H9 (cell line): ENCODE results near the gene CYP4V2. TPM values are rescaled to one million over a fixed set of nuclear protein-coding genes. Genes with fewer than 3 reads are reported as not detected.

Source experiments
- DNase-seq: peaks from one replicate; pipeline ENCODE4 v3.0.0-alpha.2; 2017
- H2AFZ ChIP-seq: one replicate; pipeline ENCODE4 v1.6.1; 2013; ENCODE audit warnings: mild to moderate bottlenecking, low read length, control low read depth, moderate library complexity
- H2AK5ac ChIP-seq: 2 replicates; pipeline ENCODE4 v1.6.1; 2013; ENCODE audit warnings: low read length, control low read depth, mixed read lengths; ENCODE audit not compliant: insufficient read length
- H2BK120ac ChIP-seq: one replicate; pipeline ENCODE4 v1.6.1; 2013; ENCODE audit warnings: low read depth, mild to moderate bottlenecking, low read length, control low read depth, inconsistent platforms; ENCODE audit not compliant: poor library complexity, severe bottlenecking
- H2BK12ac ChIP-seq: 2 replicates; pipeline ENCODE4 v1.6.1; 2013; ENCODE audit warnings: low read length, control low read depth, mixed read lengths, low read depth; ENCODE audit not compliant: insufficient read length
- H2BK15ac ChIP-seq: 2 replicates; pipeline ENCODE4 v1.6.1; 2013; ENCODE audit warnings: low read depth, low read length, control low read depth
- H2BK20ac ChIP-seq: one replicate; pipeline ENCODE4 v1.6.1; 2013; ENCODE audit warnings: low read depth, mild to moderate bottlenecking, low read length, control low read depth, inconsistent platforms; ENCODE audit not compliant: poor library complexity, severe bottlenecking
- H2BK5ac ChIP-seq: 2 replicates; pipeline ENCODE4 v1.6.1; 2013; ENCODE audit warnings: low read length, control low read depth, mixed read lengths; ENCODE audit not compliant: insufficient read length
- H3K14ac ChIP-seq: 2 replicates; pipeline ENCODE4 v1.6.1; 2013; ENCODE audit warnings: low read length, control low read depth; ENCODE audit not compliant: insufficient read depth
- H3K18ac ChIP-seq: 2 replicates; pipeline ENCODE4 v1.6.1; 2013; ENCODE audit warnings: low read depth, mild to moderate bottlenecking, mixed read lengths, low read length, control low read depth; ENCODE audit not compliant: insufficient read length
- H3K23ac ChIP-seq: 2 replicates; pipeline ENCODE4 v1.6.1; 2013; ENCODE audit warnings: low read length, control low read depth, mixed read lengths, low read depth; ENCODE audit not compliant: insufficient read length
- H3K23me2 ChIP-seq: 2 replicates; pipeline ENCODE4 v1.6.1; 2013; ENCODE audit warnings: low read depth, mild to moderate bottlenecking, mixed read lengths, low read length, control low read depth; ENCODE audit not compliant: insufficient read length, poor library complexity, severe bottlenecking
- H3K27ac ChIP-seq: 2 replicates; pipeline ENCODE4 v1.5.1; 2013; ENCODE audit warnings: low read length, control low read depth, mixed read lengths, low read depth; ENCODE audit not compliant: insufficient read length
- H3K27me3 ChIP-seq: 2 replicates; pipeline ENCODE4 v1.6.1; 2013; ENCODE audit warnings: low read length, control low read depth, inconsistent platforms; ENCODE audit not compliant: insufficient read depth
- H3K4ac ChIP-seq: 2 replicates; pipeline ENCODE4 v1.6.1; 2013; ENCODE audit warnings: low read depth, mild to moderate bottlenecking, control low read depth, inconsistent platforms, low read length, moderate library complexity
- H3K4me1 ChIP-seq: 2 replicates; pipeline ENCODE4 v1.6.1; 2013; ENCODE audit warnings: low read length, control low read depth, inconsistent platforms; ENCODE audit not compliant: insufficient read depth
- H3K4me2 ChIP-seq: 2 replicates; pipeline ENCODE4 v1.6.1; 2013; ENCODE audit warnings: low read length, control low read depth, mixed read lengths; ENCODE audit not compliant: insufficient read length, insufficient read depth
- H3K56ac ChIP-seq: 2 replicates; pipeline ENCODE4 v1.6.1; 2013; ENCODE audit warnings: low read depth, mild to moderate bottlenecking, mixed read lengths, low read length, control low read depth; ENCODE audit not compliant: insufficient read length
- H3K79me1 ChIP-seq: 2 replicates; pipeline ENCODE4 v1.6.1; 2013; ENCODE audit warnings: low read depth, mild to moderate bottlenecking, moderate library complexity, low read length, control low read depth, inconsistent platforms; ENCODE audit not compliant: insufficient read depth, poor library complexity, severe bottlenecking
- H3K79me2 ChIP-seq: 2 replicates; pipeline ENCODE4 v1.6.1; 2013; ENCODE audit warnings: low read length, control low read depth, inconsistent platforms; ENCODE audit not compliant: insufficient read depth
- H3K9ac ChIP-seq: 2 replicates; pipeline ENCODE4 v1.6.1; 2013; ENCODE audit warnings: low read length, control low read depth, mixed read lengths; ENCODE audit not compliant: insufficient read length; ENCODE audit errors: extremely low read depth
- H3K9me3 ChIP-seq: one replicate; pipeline ENCODE4 v1.6.1; 2013; ENCODE audit warnings: low read depth, low read length, inconsistent platforms; ENCODE audit not compliant: control insufficient read depth
- H3T11ph ChIP-seq: one replicate; pipeline ENCODE4 v1.6.1; 2013; ENCODE audit warnings: mild to moderate bottlenecking, low read length, control low read depth, inconsistent platforms
- H4K20me1 ChIP-seq: one replicate; pipeline ENCODE4 v1.6.1; 2013; ENCODE audit not compliant: control insufficient read depth, insufficient read length, insufficient read depth
- H4K5ac ChIP-seq: 2 replicates; pipeline ENCODE4 v1.6.1; 2013; ENCODE audit warnings: low read depth, mild to moderate bottlenecking, mixed read lengths, low read length, control low read depth; ENCODE audit not compliant: insufficient read length
- H4K8ac ChIP-seq: replicated peaks from 2 replicates; pipeline ENCODE4 v1.6.1; 2013; ENCODE audit warnings: low read length, control low read depth, mixed read lengths, low read depth; ENCODE audit not compliant: insufficient read length
- H4K91ac ChIP-seq: 2 replicates; pipeline ENCODE4 v1.6.1; 2013; ENCODE audit warnings: low read depth, mild to moderate bottlenecking, moderate library complexity, mixed read lengths, low read length, control low read depth; ENCODE audit not compliant: insufficient read length
- H3K27ac Mint-ChIP-seq, 3 experiments: 2 replicates in 2 of 3; 3 replicates in 1 of 3; pipeline ENCODE4 v1.8.0; 2020 to 2021; ENCODE audit warnings: mixed read lengths in 3 of 3, mild to moderate bottlenecking in 1 of 3, moderate library complexity in 1 of 3
- H3K27me3 Mint-ChIP-seq: 2 replicates; pipeline ENCODE4 v1.8.0; 2021; ENCODE audit warnings: low read depth, mild to moderate bottlenecking, moderate library complexity, mixed read lengths
- H3K36me3 Mint-ChIP-seq, 3 experiments: 2 replicates in 2 of 3; 3 replicates in 1 of 3; pipeline ENCODE4 v1.8.0; 2020 to 2021; ENCODE audit warnings: low read depth in 3 of 3, mixed read lengths in 3 of 3; ENCODE audit not compliant: insufficient read depth in 1 of 3
- H3K4me1 Mint-ChIP-seq, 2 experiments: 2 replicates each; pipeline ENCODE4 v1.8.0; 2020; ENCODE audit warnings: mixed read lengths in 2 of 2
- H3K4me3 Mint-ChIP-seq, 2 experiments: 2 replicates in 1 of 2; 3 replicates in 1 of 2; pipeline ENCODE4 v1.8.0; 2020 to 2021; ENCODE audit warnings: mild to moderate bottlenecking in 2 of 2, mixed read lengths in 2 of 2, moderate library complexity in 1 of 2
- H3K9me3 Mint-ChIP-seq, 2 experiments: 2 replicates in 1 of 2; 3 replicates in 1 of 2; pipeline ENCODE4 v1.8.0; 2020; ENCODE audit warnings: mild to moderate bottlenecking in 2 of 2, mixed read lengths in 2 of 2, moderate library complexity in 1 of 2
- WGBS: extraction: QIAGEN DNeasy Blood & Tissue Kit; methylation state at CpG from one replicate; pipeline ENCODE4 v1.1.7; 2013; ENCODE audit warnings: missing lambda C conversion rate, low lambda C conversion rate, mixed read lengths; ENCODE audit not compliant: insufficient read length; ENCODE audit errors: extremely low coverage; 5-methylcytosine and 5-hydroxymethylcytosine counted together
- total RNA-seq: library from RNA; stranded (reverse); gene quantifications from 2 replicates; pipeline ENCODE4 v1.2.1, GENCODE V29; 2021
- TF ChIP-seq, protein P1 (sequence below): fragments of 200-600 bp; sonication (generic); conservative IDR thresholded peaks from 3 replicates; pipeline ENCODE4 v1.8.0; 2021; ENCODE audit warnings: antibody characterized with exemption, mild to moderate bottlenecking

The CYP4V2 gene
- total RNA-seq, 1 experiment from 2014 or later = 1.0 TPM

DNA sequence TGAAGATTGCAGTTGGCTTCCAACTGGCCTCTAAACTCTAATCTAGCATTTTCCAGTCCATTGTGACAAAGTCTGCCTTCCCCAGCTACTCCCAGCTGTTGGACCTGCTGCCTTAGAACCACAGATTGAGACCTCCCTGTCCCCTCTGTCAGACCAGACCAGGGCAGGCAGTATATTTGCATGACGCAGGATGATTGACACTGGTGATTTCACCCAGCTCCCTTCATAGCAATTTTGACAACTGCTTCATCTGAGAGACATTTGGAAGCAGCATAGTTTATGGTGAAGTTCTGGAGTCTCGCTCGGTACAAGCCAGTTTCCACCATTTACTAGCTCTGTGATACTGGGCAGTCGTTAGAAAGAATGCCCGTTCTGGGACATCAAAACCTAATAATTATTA, 2.5 kb downstream of the CYP4V2 start:
- Mint-ChIP-seq H3K4me1 (peaks cover 29 to 31% of the 10 kb centered on the region in 2 experiments), H3K27ac (no peak overlapping the region; a peak in 1 of 7 replicates), H3K9me3 (no peaks in the 10 kb centered on the region; a peak in 1 of 5 replicates), H3K27me3 (no peaks in the 10 kb centered on the region; the same call in 1 of the 2 replicates), H3K36me3 (peaks cover 0 to 4% (median 4%) of the 10 kb centered on the region in 3 experiments; a peak in 4 of 7 replicates), H3K4me3 (no peak overlapping the region)
- no peak overlapping the region for H3K4ac ChIP-seq
- H3K56ac ChIP-seq = no peak overlapping the region
- H3K18ac ChIP-seq = no peak overlapping the region
- H3T11ph ChIP-seq = no peak overlapping the region
- no peak overlapping the region for H4K91ac ChIP-seq
- no peak overlapping the region for H2AFZ ChIP-seq
- H2BK15ac ChIP-seq = no peak overlapping the region
- H3K79me2 ChIP-seq = no peaks in the 10 kb centered on the region
- no peak overlapping the region for H2BK5ac ChIP-seq
- no CpG with 5 or more reads among the region's 5 CpGs for WGBS
- H2BK12ac ChIP-seq = no peak overlapping the region
- H3K79me1 ChIP-seq = no peaks in the 10 kb centered on the region
- H2BK120ac ChIP-seq = no peak overlapping the region
- no peak overlapping the region for H4K5ac ChIP-seq
- no peak overlapping the region for H2BK20ac ChIP-seq
- H3K4me1 ChIP-seq = 0 out of 2 replicates have a peak, but pooled peaks cover 5% of the 10 kb centered on the region
- peaks cover 12% of the 10 kb centered on the region for H3K23me2 ChIP-seq
- H3K9ac ChIP-seq = no peak overlapping the region
- TF ChIP-seq, protein P1, sequence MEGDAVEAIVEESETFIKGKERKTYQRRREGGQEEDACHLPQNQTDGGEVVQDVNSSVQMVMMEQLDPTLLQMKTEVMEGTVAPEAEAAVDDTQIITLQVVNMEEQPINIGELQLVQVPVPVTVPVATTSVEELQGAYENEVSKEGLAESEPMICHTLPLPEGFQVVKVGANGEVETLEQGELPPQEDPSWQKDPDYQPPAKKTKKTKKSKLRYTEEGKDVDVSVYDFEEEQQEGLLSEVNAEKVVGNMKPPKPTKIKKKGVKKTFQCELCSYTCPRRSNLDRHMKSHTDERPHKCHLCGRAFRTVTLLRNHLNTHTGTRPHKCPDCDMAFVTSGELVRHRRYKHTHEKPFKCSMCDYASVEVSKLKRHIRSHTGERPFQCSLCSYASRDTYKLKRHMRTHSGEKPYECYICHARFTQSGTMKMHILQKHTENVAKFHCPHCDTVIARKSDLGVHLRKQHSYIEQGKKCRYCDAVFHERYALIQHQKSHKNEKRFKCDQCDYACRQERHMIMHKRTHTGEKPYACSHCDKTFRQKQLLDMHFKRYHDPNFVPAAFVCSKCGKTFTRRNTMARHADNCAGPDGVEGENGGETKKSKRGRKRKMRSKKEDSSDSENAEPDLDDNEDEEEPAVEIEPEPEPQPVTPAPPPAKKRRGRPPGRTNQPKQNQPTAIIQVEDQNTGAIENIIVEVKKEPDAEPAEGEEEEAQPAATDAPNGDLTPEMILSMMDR = no peak
- H3K23ac ChIP-seq = no peak overlapping the region
- H4K20me1 ChIP-seq = no peaks in the 10 kb centered on the region
- no peaks in the 10 kb centered on the region for H3K27me3 ChIP-seq
- no peak overlapping the region for H2AK5ac ChIP-seq
- H3K14ac ChIP-seq = no peak overlapping the region
- no peak overlapping the region for H3K4me2 ChIP-seq
- H3K27ac ChIP-seq = no peak overlapping the region
- H4K8ac ChIP-seq = no peak overlapping the region
- no peak for DNase-seq
- H3K9me3 ChIP-seq = no peaks in the 10 kb centered on the region
